Heart left ventricle (tissue), 16 donors: ENCODE measurements around the gene RALB. TPM values are rescaled to one million over a fixed set of nuclear protein-coding genes. Genes with fewer than 3 reads are reported as not detected.

Experiments used
- ATAC-seq, 4 donors: fragments of 200-7000 bp; cut with Tn5 transposase; one replicate each; pipeline ENCODE4 v1.9.1; 2020 to 2022; ENCODE audit warnings: moderate library complexity in 4 of 4, mild to moderate bottlenecking in 3 of 4, moderate number of reproducible peaks in 1 of 4
- DNase-seq, 5 donors: peaks; one replicate each; pipeline ENCODE4 v3.0.0-alpha.2; 2020
- H3K27ac ChIP-seq, 12 donors: fragments of 200-600 bp; sonication (generic) in 4 of 12; one replicate each; pipeline versions ENCODE4 v1.5.0 to v1.8.0; 2016 to 2022; ENCODE audit warnings: mild to moderate bottlenecking in 2 of 12
- H3K27me3 ChIP-seq, 9 donors: fragments of 200-600 bp; sonication (generic) in 2 of 9; one replicate each; pipeline versions ENCODE4 v1.5.1 to v1.8.0; 2016 to 2022; ENCODE audit warnings: mild to moderate bottlenecking in 3 of 9
- H3K36me3 ChIP-seq, 9 donors: fragments of 200-600 bp; sonication (generic) in 2 of 9; one replicate each; pipeline versions ENCODE4 v1.5.0 to v1.8.0; 2018 to 2022; ENCODE audit warnings: mild to moderate bottlenecking in 2 of 9
- H3K4me1 ChIP-seq, 12 donors: fragments of 200-600 bp; sonication (generic) in 4 of 12; one replicate each; pipeline versions ENCODE4 v1.5.0 to v1.8.0; 2016 to 2022; ENCODE audit warnings: mild to moderate bottlenecking in 3 of 12
- H3K4me3 ChIP-seq, 12 donors: fragments of 200-600 bp; sonication (generic) in 4 of 12; one replicate each; pipeline versions ENCODE4 v1.5.0 to v1.8.0; 2017 to 2022; ENCODE audit warnings: mild to moderate bottlenecking in 9 of 12, moderate library complexity in 4 of 12
- H3K9me3 ChIP-seq, 12 donors: fragments of 200-600 bp; sonication (generic) in 4 of 12; one replicate each; pipeline versions ENCODE4 v1.5.0 to v1.8.0; 2016 to 2022; ENCODE audit warnings: mild to moderate bottlenecking in 1 of 12
- CTCF ChIP-seq, 12 donors: fragments of 200-600 bp; sonication (generic) in 4 of 12; IDR thresholded peaks; one replicate each; pipeline versions ENCODE4 v1.5.0 to v1.8.0; 2018 to 2022; ENCODE audit warnings: antibody characterized with exemption in 12 of 12, mild to moderate bottlenecking in 5 of 12
- POLR2A ChIP-seq, 2 donors: fragments of 450-650 bp; IDR thresholded peaks; one replicate each; pipeline ENCODE4 v1.6.1; 2017; ENCODE audit warnings: antibody characterized with exemption in 2 of 2, mild to moderate bottlenecking in 2 of 2, moderate library complexity in 2 of 2
- WGBS, 4 donors: extraction: QIAGEN DNeasy Blood & Tissue Kit in 2 of 4; methylation state at CpG; one replicate each; pipeline versions ENCODE4 v1.1.5 to v1.1.7; 2013 to 2018; 5-methylcytosine and 5-hydroxymethylcytosine counted together
- intact Hi-C, 10 donors: fragments of 100-400 bp; cut with DNase I; formaldehyde crosslinking; loops; one replicate each; pipeline versions ENCODE4 v1.11.1 to v1.14.2; 2022
- polyA plus RNA-seq, 2 donors: library from polyadenylated mRNA; stranded (reverse); fragments of 200-250 nt; gene quantifications; one replicate each; pipeline ENCODE4 v1.2.3, GENCODE V29; 2013
- total RNA-seq, 9 donors: library from RNA; depleted of rRNA in 2 of 9; stranded (reverse); fragments of >200 nt in 2 of 9; fragmentation: NEBNext Ultra II Directional in 3 of 9; extraction: Animal tissue kit (Norgen Biotek cat#: 25700) in 3 of 9; gene quantifications; one replicate each; pipeline versions ENCODE4 v1.1.0 to v1.2.4, GENCODE V29; 2016 to 2023
- donor health status: ischemic (EF 13 %, LVEDD 7.1; RV severe dilation, severe dysfunction).
- donor health status: healthy with polysubstance abuse.
- donor health status: DM: no; HTN: yes; CAD: no.
- donor health status: DM: no; HTN: no; CAD: no.
- donor health status: ischemic (EF 25% LVEDD 6.9; RV normal size, moderate dysfunction).
- donor health status: ischemic (EF 25% LVEDD 5.7; RV mildly dilated, moderate dysfunction).
- donor health status: healthy.
- donor health status: DM: yes; HTN: yes; CAD: no.
- donor health status: ischemic (EF 35%, LVEDD 5.7; RV mildly dilated, moderate dysfunction).
- donor health status: nonischemic (EF 11% LVEDD 7.7; RV severe dilation, severe dysfunction).
- donor health status: DM: yes; HTN: yes; CAD: no.
- donor health status: PGD.
- donor health status: ischemic (EF 29% LVEDD 5.4; RV normal size, mild dysfunction).
- donor health status: nonischemic (EF 23%, LVEDD 6.1; RV moderate dilation, normal function).

Gene RALB
- total and polyA plus RNA-seq, 11 donors = 30.5 to 111 (median 45.1) TPM

- intact Hi-C loops = loop anchor here (1.0 to 10.0 kb wide), 16 partner anchors 58 to 560 kb away; partner anchors contain the start of genes RALB (in 8 of the 10), TMEM185B (in 4 of the 10) and PTPN4 (in 1 of the 10)
- Histone ChIP-seq H3K27ac (peak overlapping the region in 4 of 12 donors; percentile 11 to 32 (median 14)), H3K4me1 (peaks cover 0 to 14% (median 7%) of the 10 kb centered on the region in 12 donors), H3K9me3 (no peaks in the 10 kb centered on the region), H3K36me3 (no peaks in the 10 kb centered on the region), H3K4me3 (peak overlapping the region in 11 of 12 donors; percentile 9 to 62 (median 47)), H3K27me3 (no peaks in the 10 kb centered on the region)
- ATAC-seq = peak; percentile 60 to 87 (median 81)
- DNase-seq = peak; percentile 74 to 89 (median 83)
- TF ChIP-seq POLR2A (IDR thresholded peaks at IDR 0.05) (no peak), CTCF (IDR thresholded peaks at IDR 0.05) (peak; percentile 66 to 95 (median 88))
- 6 to 13% (median 10%) methylated on average over 38 of the region's 38 CpGs for WGBS, 4 donors
These were observed 60.4 kb downstream of the RALB start for GRCh38 chr2:120312860-120313694.

- peak in 2 of 4 donors; percentile 22 to 25 for ATAC-seq
These were observed 61.3 kb downstream of the RALB start for GRCh38 chr2:120313695-120314615.

GRCh38 chr2:120314690-120315366 is 62.2 kb downstream of the RALB start:
- no peak overlapping the region for H3K4me3 ChIP-seq
- intact Hi-C loops = loop anchor here (5.0 to 10.0 kb wide), 11 partner anchors 60 to 560 kb away; partner anchors contain the start of genes RALB (in 7 of the 10), TMEM185B (in 3 of the 10) and PTPN4 (in 1 of the 10)
- H3K36me3 ChIP-seq = no peaks in the 10 kb centered on the region
- DNase-seq (peak in 2 of 5 donors; percentile 33 to 52), ATAC-seq (peak in 1 of 4 donors; percentile 68)
- no peak overlapping the region for H3K27ac ChIP-seq
- TF ChIP-seq POLR2A (IDR thresholded peaks at IDR 0.05) (no peak), CTCF (IDR thresholded peaks at IDR 0.05) (no peak)
- no peaks in the 10 kb centered on the region for H3K27me3 ChIP-seq
- peaks cover 0 to 30% (median 21%) of the 10 kb centered on the region in 12 donors for H3K4me1 ChIP-seq
- 68 to 72% (median 71%) methylated on average over 17 to 19 of the region's 19 CpGs for WGBS, 4 donors
- no peaks in the 10 kb centered on the region for H3K9me3 ChIP-seq

More at GRCh38 chr2:120313695-120314615, 61.3 kb downstream of the RALB start:
- 70 to 81% (median 72%) methylated on average over 27 to 39 of the region's 39 CpGs for WGBS, 4 donors
- no peaks in the 10 kb centered on the region for H3K9me3 ChIP-seq
- DNase-seq = no peak
- TF ChIP-seq CTCF (IDR thresholded peaks at IDR 0.05) (no peak), POLR2A (IDR thresholded peaks at IDR 0.05) (no peak)
- intact Hi-C loops = loop anchor here (1.0 to 10.0 kb wide), 16 partner anchors 59 to 561 kb away; partner anchors contain the start of genes RALB (in 8 of the 10), TMEM185B (in 4 of the 10) and PTPN4 (in 1 of the 10)
- peaks cover 0 to 21% (median 13%) of the 10 kb centered on the region in 12 donors for H3K4me1 ChIP-seq
- no peaks in the 10 kb centered on the region for H3K27me3 ChIP-seq
- H3K27ac ChIP-seq = peak overlapping the region in 4 of 12 donors; percentile 11 to 32 (median 14)
- no peaks in the 10 kb centered on the region for H3K36me3 ChIP-seq
- H3K4me3 ChIP-seq = peak overlapping the region in 10 of 12 donors; percentile 26 to 62 (median 48)
